H9 (cell line): ENCODE results near the gene EML1. TPM values are rescaled to one million over a fixed set of nuclear protein-coding genes. Genes with fewer than 3 reads are reported as not detected.

Experiments
- DNase-seq: peaks from one replicate; pipeline ENCODE4 v3.0.0-alpha.2; 2017
- H2AFZ ChIP-seq: one replicate; pipeline ENCODE4 v1.6.1; 2013; ENCODE audit warnings: mild to moderate bottlenecking, low read length, control low read depth, moderate library complexity
- H2AK5ac ChIP-seq: 2 replicates; pipeline ENCODE4 v1.6.1; 2013; ENCODE audit warnings: low read length, control low read depth, mixed read lengths; ENCODE audit not compliant: insufficient read length
- H2BK120ac ChIP-seq: one replicate; pipeline ENCODE4 v1.6.1; 2013; ENCODE audit warnings: low read depth, mild to moderate bottlenecking, low read length, control low read depth, inconsistent platforms; ENCODE audit not compliant: poor library complexity, severe bottlenecking
- H2BK12ac ChIP-seq: 2 replicates; pipeline ENCODE4 v1.6.1; 2013; ENCODE audit warnings: low read length, control low read depth, mixed read lengths, low read depth; ENCODE audit not compliant: insufficient read length
- H2BK15ac ChIP-seq: 2 replicates; pipeline ENCODE4 v1.6.1; 2013; ENCODE audit warnings: low read depth, low read length, control low read depth
- H2BK20ac ChIP-seq: one replicate; pipeline ENCODE4 v1.6.1; 2013; ENCODE audit warnings: low read depth, mild to moderate bottlenecking, low read length, control low read depth, inconsistent platforms; ENCODE audit not compliant: poor library complexity, severe bottlenecking
- H2BK5ac ChIP-seq: 2 replicates; pipeline ENCODE4 v1.6.1; 2013; ENCODE audit warnings: low read length, control low read depth, mixed read lengths; ENCODE audit not compliant: insufficient read length
- H3K14ac ChIP-seq: 2 replicates; pipeline ENCODE4 v1.6.1; 2013; ENCODE audit warnings: low read length, control low read depth; ENCODE audit not compliant: insufficient read depth
- H3K18ac ChIP-seq: 2 replicates; pipeline ENCODE4 v1.6.1; 2013; ENCODE audit warnings: low read depth, mild to moderate bottlenecking, mixed read lengths, low read length, control low read depth; ENCODE audit not compliant: insufficient read length
- H3K23ac ChIP-seq: 2 replicates; pipeline ENCODE4 v1.6.1; 2013; ENCODE audit warnings: low read length, control low read depth, mixed read lengths, low read depth; ENCODE audit not compliant: insufficient read length
- H3K23me2 ChIP-seq: 2 replicates; pipeline ENCODE4 v1.6.1; 2013; ENCODE audit warnings: low read depth, mild to moderate bottlenecking, mixed read lengths, low read length, control low read depth; ENCODE audit not compliant: insufficient read length, poor library complexity, severe bottlenecking
- H3K27ac ChIP-seq: 2 replicates; pipeline ENCODE4 v1.5.1; 2013; ENCODE audit warnings: low read length, control low read depth, mixed read lengths, low read depth; ENCODE audit not compliant: insufficient read length
- H3K27me3 ChIP-seq: 2 replicates; pipeline ENCODE4 v1.6.1; 2013; ENCODE audit warnings: low read length, control low read depth, inconsistent platforms; ENCODE audit not compliant: insufficient read depth
- H3K4ac ChIP-seq: 2 replicates; pipeline ENCODE4 v1.6.1; 2013; ENCODE audit warnings: low read depth, mild to moderate bottlenecking, control low read depth, inconsistent platforms, low read length, moderate library complexity
- H3K4me1 ChIP-seq: 2 replicates; pipeline ENCODE4 v1.6.1; 2013; ENCODE audit warnings: low read length, control low read depth, inconsistent platforms; ENCODE audit not compliant: insufficient read depth
- H3K4me2 ChIP-seq: 2 replicates; pipeline ENCODE4 v1.6.1; 2013; ENCODE audit warnings: low read length, control low read depth, mixed read lengths; ENCODE audit not compliant: insufficient read length, insufficient read depth
- H3K56ac ChIP-seq: 2 replicates; pipeline ENCODE4 v1.6.1; 2013; ENCODE audit warnings: low read depth, mild to moderate bottlenecking, mixed read lengths, low read length, control low read depth; ENCODE audit not compliant: insufficient read length
- H3K79me1 ChIP-seq: 2 replicates; pipeline ENCODE4 v1.6.1; 2013; ENCODE audit warnings: low read depth, mild to moderate bottlenecking, moderate library complexity, low read length, control low read depth, inconsistent platforms; ENCODE audit not compliant: insufficient read depth, poor library complexity, severe bottlenecking
- H3K79me2 ChIP-seq: 2 replicates; pipeline ENCODE4 v1.6.1; 2013; ENCODE audit warnings: low read length, control low read depth, inconsistent platforms; ENCODE audit not compliant: insufficient read depth
- H3K9ac ChIP-seq: 2 replicates; pipeline ENCODE4 v1.6.1; 2013; ENCODE audit warnings: low read length, control low read depth, mixed read lengths; ENCODE audit not compliant: insufficient read length; ENCODE audit errors: extremely low read depth
- H3K9me3 ChIP-seq: one replicate; pipeline ENCODE4 v1.6.1; 2013; ENCODE audit warnings: low read depth, low read length, inconsistent platforms; ENCODE audit not compliant: control insufficient read depth
- H3T11ph ChIP-seq: one replicate; pipeline ENCODE4 v1.6.1; 2013; ENCODE audit warnings: mild to moderate bottlenecking, low read length, control low read depth, inconsistent platforms
- H4K20me1 ChIP-seq: one replicate; pipeline ENCODE4 v1.6.1; 2013; ENCODE audit not compliant: control insufficient read depth, insufficient read length, insufficient read depth
- H4K5ac ChIP-seq: 2 replicates; pipeline ENCODE4 v1.6.1; 2013; ENCODE audit warnings: low read depth, mild to moderate bottlenecking, mixed read lengths, low read length, control low read depth; ENCODE audit not compliant: insufficient read length
- H4K8ac ChIP-seq: replicated peaks from 2 replicates; pipeline ENCODE4 v1.6.1; 2013; ENCODE audit warnings: low read length, control low read depth, mixed read lengths, low read depth; ENCODE audit not compliant: insufficient read length
- H4K91ac ChIP-seq: 2 replicates; pipeline ENCODE4 v1.6.1; 2013; ENCODE audit warnings: low read depth, mild to moderate bottlenecking, moderate library complexity, mixed read lengths, low read length, control low read depth; ENCODE audit not compliant: insufficient read length
- H3K27ac Mint-ChIP-seq, 3 experiments: 2 replicates in 2 of 3; 3 replicates in 1 of 3; pipeline ENCODE4 v1.8.0; 2020 to 2021; ENCODE audit warnings: mixed read lengths in 3 of 3, mild to moderate bottlenecking in 1 of 3, moderate library complexity in 1 of 3
- H3K27me3 Mint-ChIP-seq: 2 replicates; pipeline ENCODE4 v1.8.0; 2021; ENCODE audit warnings: low read depth, mild to moderate bottlenecking, moderate library complexity, mixed read lengths
- H3K36me3 Mint-ChIP-seq, 3 experiments: 2 replicates in 2 of 3; 3 replicates in 1 of 3; pipeline ENCODE4 v1.8.0; 2020 to 2021; ENCODE audit warnings: low read depth in 3 of 3, mixed read lengths in 3 of 3; ENCODE audit not compliant: insufficient read depth in 1 of 3
- H3K4me1 Mint-ChIP-seq, 2 experiments: 2 replicates each; pipeline ENCODE4 v1.8.0; 2020; ENCODE audit warnings: mixed read lengths in 2 of 2
- H3K4me3 Mint-ChIP-seq, 2 experiments: 2 replicates in 1 of 2; 3 replicates in 1 of 2; pipeline ENCODE4 v1.8.0; 2020 to 2021; ENCODE audit warnings: mild to moderate bottlenecking in 2 of 2, mixed read lengths in 2 of 2, moderate library complexity in 1 of 2
- H3K9me3 Mint-ChIP-seq, 2 experiments: 2 replicates in 1 of 2; 3 replicates in 1 of 2; pipeline ENCODE4 v1.8.0; 2020; ENCODE audit warnings: mild to moderate bottlenecking in 2 of 2, mixed read lengths in 2 of 2, moderate library complexity in 1 of 2
- CTCF ChIP-seq: fragments of 200-600 bp; sonication (generic); conservative IDR thresholded peaks from 3 replicates; pipeline ENCODE4 v1.8.0; 2021; ENCODE audit warnings: antibody characterized with exemption, mild to moderate bottlenecking
- WGBS: extraction: QIAGEN DNeasy Blood & Tissue Kit; methylation state at CpG from one replicate; pipeline ENCODE4 v1.1.7; 2013; ENCODE audit warnings: missing lambda C conversion rate, low lambda C conversion rate, mixed read lengths; ENCODE audit not compliant: insufficient read length; ENCODE audit errors: extremely low coverage; 5-methylcytosine and 5-hydroxymethylcytosine counted together
- total RNA-seq: library from RNA; stranded (reverse); gene quantifications from 2 replicates; pipeline ENCODE4 v1.2.1, GENCODE V29; 2021

EML1 gene
- total RNA-seq, 1 experiment from 2014 or later, result 16.7 TPM

- Histone ChIP-seq H3K9ac (no peak overlapping the region), H3K56ac (no peak overlapping the region), H3K23ac (no peak overlapping the region), H4K91ac (no peak overlapping the region), H2BK12ac (no peak overlapping the region), H2AK5ac (no peak overlapping the region), H4K8ac (no peak overlapping the region), H3K27me3 (no peaks in the 10 kb centered on the region), H3K4ac (no peak overlapping the region), H3K9me3 (peaks cover 4% of the 10 kb centered on the region), H3K79me1 (no peaks in the 10 kb centered on the region), H4K5ac (no peak overlapping the region), H2BK20ac (no peak overlapping the region), H3K23me2 (no peaks in the 10 kb centered on the region), H2BK5ac (no peak overlapping the region), H3K4me2 (no peak overlapping the region), H3K27ac (no peak overlapping the region), H3K4me1 (no peaks in the 10 kb centered on the region), H2BK15ac (no peak overlapping the region), H3K79me2 (no peaks in the 10 kb centered on the region), H4K20me1 (no peaks in the 10 kb centered on the region), H3K18ac (no peak overlapping the region), H2BK120ac (no peak overlapping the region), H2AFZ (no peak overlapping the region), H3K14ac (no peak overlapping the region), H3T11ph (no peak overlapping the region)
- Mint-ChIP-seq H3K27ac (no peak overlapping the region), H3K27me3 (no peaks in the 10 kb centered on the region), H3K4me1 (peaks cover 8 to 12% of the 10 kb centered on the region in 2 experiments), H3K9me3 (peaks cover 5 to 11% of the 10 kb centered on the region in 2 experiments), H3K36me3 (peaks cover 5 to 11% (median 10%) of the 10 kb centered on the region in 3 experiments; a peak in 5 of 7 replicates), H3K4me3 (no peak overlapping the region)
- no peak for TF ChIP-seq CTCF
- DNase-seq, result no peak
- WGBS, result no CpG with 5 or more reads among the region's 7 CpGs
Measured at GRCh38 chr14:99991331-99991730, 198.1 kb downstream of the EML1 start.

Other genes starting within 250 kb of the EML1 start
- 33.2 and 36.3 TPM in 2 replicates for gene CCDC85C, start 189.2 kb upstream of the EML1 start, total RNA-seq
- 2.6 and 2.9 TPM in 2 replicates for gene HHIPL1, start 148.3 kb upstream of the EML1 start, total RNA-seq
- gene CYP46A1, start 109.1 kb upstream of the EML1 start, total RNA-seq, result 0.59 and 0.75 TPM in 2 replicates